ENCODE measurements around the gene ACSBG1. TPM values are rescaled to one million over a fixed set of nuclear protein-coding genes. Genes with fewer than 3 reads are reported as not detected.
"Not testable (repeated sequence)": the region's sequence is repeated elsewhere in the genome, so short reads cannot be mapped to it uniquely, and the experiment has no call there.

ACSBG1 gene
- total and polyA plus RNA-seq, 2 donors = 0.25 to 1.1 TPM

- H3K4me3 ChIP-seq (ENCODE audit: low read depth, low read length) = peak overlapping the region; percentile 64
Measured at GRCh38 chr15:78263907-78264303, 29.5 kb upstream of the ACSBG1 start.

GRCh38 chr15:78263351-78263781, 29.0 kb upstream of the ACSBG1 start:
- no peak overlapping the region for H3K27ac ChIP-seq (ENCODE audit: low read depth)
- WGBS = 92% methylated on average over 7 of the region's 7 CpGs
- H3K4me1 ChIP-seq (ENCODE audit: insufficient read depth) = peaks cover 6% of the 10 kb centered on the region
- H3K36me3 ChIP-seq (ENCODE audit: insufficient read depth) = no peaks in the 10 kb centered on the region
- no peak for DNase-seq (ENCODE audit: extremely low spot score)
- no peak overlapping the region for H3K4me3 ChIP-seq (ENCODE audit: low read depth, low read length)

More at GRCh38 chr15:78263907-78264303, 29.5 kb upstream of the ACSBG1 start:
- 81% methylated on average over 23 of the region's 23 CpGs for WGBS
- H3K36me3 ChIP-seq (ENCODE audit: insufficient read depth) = no peaks in the 10 kb centered on the region
- DNase-seq (ENCODE audit: extremely low spot score) = no peak
- peak overlapping the region; percentile 84 for H3K27ac ChIP-seq (ENCODE audit: low read depth)
- H3K4me1 ChIP-seq (ENCODE audit: insufficient read depth) = peaks cover 6% of the 10 kb centered on the region

GRCh38 chr15:78261062-78261461, 26.7 kb upstream of the ACSBG1 start:
- H3K4me1 ChIP-seq (ENCODE audit: insufficient read depth) = peaks cover 2% of the 10 kb centered on the region
- DNase-seq (ENCODE audit: extremely low spot score) = no peak
- 73% methylated on average over 3 of the region's 3 CpGs for WGBS

GRCh38 chr15:78260489-78260888, 26.1 kb upstream of the ACSBG1 start:
- peaks cover 2% of the 10 kb centered on the region for H3K4me1 ChIP-seq (ENCODE audit: insufficient read depth)
- 52% methylated on average over 2 of the region's 2 CpGs for WGBS
- H3K4me3 ChIP-seq (ENCODE audit: low read depth, low read length) = no peak overlapping the region
- no peak for DNase-seq (ENCODE audit: extremely low spot score)
- H3K36me3 ChIP-seq (ENCODE audit: insufficient read depth) = no peaks in the 10 kb centered on the region
- H3K27ac ChIP-seq (ENCODE audit: low read depth) = no peak overlapping the region

More at GRCh38 chr15:78261062-78261461, 26.7 kb upstream of the ACSBG1 start:
- Histone ChIP-seq H3K36me3 (ENCODE audit: insufficient read depth) (no peaks in the 10 kb centered on the region), H3K27ac (ENCODE audit: low read depth) (no peak overlapping the region), H3K4me3 (ENCODE audit: low read depth, low read length) (no peak overlapping the region)

GRCh38 chr15:78259232-78259631, 24.9 kb upstream of the ACSBG1 start:
- H3K27ac ChIP-seq (ENCODE audit: low read depth) = no peak overlapping the region
- no peaks in the 10 kb centered on the region for H3K36me3 ChIP-seq (ENCODE audit: insufficient read depth)
- no peak overlapping the region for H3K4me3 ChIP-seq (ENCODE audit: low read depth, low read length)
- WGBS = 80% methylated on average over 3 of the region's 3 CpGs
- DNase-seq (ENCODE audit: extremely low spot score) = no peak
- peaks cover 2% of the 10 kb centered on the region for H3K4me1 ChIP-seq (ENCODE audit: insufficient read depth)

GRCh38 chr15:78257681-78258080, 23.3 kb upstream of the ACSBG1 start:
- Histone ChIP-seq H3K4me1 (ENCODE audit: insufficient read depth) (no peaks in the 10 kb centered on the region), H3K27ac (ENCODE audit: low read depth) (no peak overlapping the region), H3K36me3 (ENCODE audit: insufficient read depth) (no peaks in the 10 kb centered on the region), H3K4me3 (ENCODE audit: low read depth, low read length) (no peak overlapping the region)
- WGBS = 77% methylated on average over 3 of the region's 3 CpGs
- DNase-seq (ENCODE audit: extremely low spot score) = no peak

GRCh38 chr15:78256044-78256437, 21.7 kb upstream of the ACSBG1 start:
- H3K27ac ChIP-seq (ENCODE audit: low read depth) = no peak overlapping the region
- no peak for DNase-seq (ENCODE audit: extremely low spot score)
- H3K4me3 ChIP-seq (ENCODE audit: low read depth, low read length) = no peak overlapping the region
- H3K36me3 ChIP-seq (ENCODE audit: insufficient read depth) = no peaks in the 10 kb centered on the region
- H3K4me1 ChIP-seq (ENCODE audit: insufficient read depth) = no peaks in the 10 kb centered on the region
- WGBS = 86% methylated on average over 3 of the region's 3 CpGs

GRCh38 chr15:78255421-78256043, 21.2 kb upstream of the ACSBG1 start:
- DNase-seq (ENCODE audit: extremely low spot score) = no peak
- H3K4me3 ChIP-seq (ENCODE audit: low read depth, low read length) = no peak overlapping the region
- no peaks in the 10 kb centered on the region for H3K36me3 ChIP-seq (ENCODE audit: insufficient read depth)
- H3K4me1 ChIP-seq (ENCODE audit: insufficient read depth) = no peaks in the 10 kb centered on the region
- H3K27ac ChIP-seq (ENCODE audit: low read depth) = no peak overlapping the region
- 88% methylated on average over 1 of the region's 1 CpG for WGBS

- Histone ChIP-seq H3K4me3 (ENCODE audit: low read depth, low read length) (no peak overlapping the region), H3K27ac (ENCODE audit: low read depth) (no peak overlapping the region), H3K36me3 (ENCODE audit: insufficient read depth) (no peaks in the 10 kb centered on the region), H3K4me1 (ENCODE audit: insufficient read depth) (no peaks in the 10 kb centered on the region)
- WGBS = 78% methylated on average over 9 of the region's 9 CpGs
- no peak for DNase-seq (ENCODE audit: extremely low spot score)
Measured at GRCh38 chr15:78251136-78251535, 16.8 kb upstream of the ACSBG1 start.

- Histone ChIP-seq H3K36me3 (ENCODE audit: insufficient read depth) (no peaks in the 10 kb centered on the region), H3K4me1 (ENCODE audit: insufficient read depth) (no peaks in the 10 kb centered on the region), H3K27ac (ENCODE audit: low read depth) (no peak overlapping the region), H3K4me3 (ENCODE audit: low read depth, low read length) (no peak overlapping the region)
- WGBS = 86% methylated on average over 5 of the region's 5 CpGs
- DNase-seq (ENCODE audit: extremely low spot score) = no peak
Measured at GRCh38 chr15:78249131-78249530, 14.8 kb upstream of the ACSBG1 start.

- H3K4me3 ChIP-seq (ENCODE audit: low read depth, low read length) = no peak overlapping the region
- DNase-seq (ENCODE audit: extremely low spot score) = no peak
- H3K27ac ChIP-seq (ENCODE audit: low read depth) = no peak overlapping the region
- 71% methylated on average over 1 of the region's 1 CpG for WGBS
- H3K4me1 ChIP-seq (ENCODE audit: insufficient read depth) = no peaks in the 10 kb centered on the region
- H3K36me3 ChIP-seq (ENCODE audit: insufficient read depth) = no peaks in the 10 kb centered on the region
Measured at GRCh38 chr15:78247911-78248310, 13.5 kb upstream of the ACSBG1 start.

- not testable (repeated sequence) for H3K36me3 ChIP-seq (ENCODE audit: insufficient read depth); H3K27ac ChIP-seq (ENCODE audit: low read depth); H3K4me1 ChIP-seq (ENCODE audit: insufficient read depth); DNase-seq (ENCODE audit: extremely low spot score); H3K4me3 ChIP-seq (ENCODE audit: low read depth, low read length)
- WGBS = 98% methylated on average over 38 of the region's 39 CpGs
Measured at GRCh38 chr15:78245976-78246620, 11.7 kb upstream of the ACSBG1 start.

GRCh38 chr15:78245392-78245791, 11.0 kb upstream of the ACSBG1 start:
- not testable (repeated sequence) for H3K36me3 ChIP-seq (ENCODE audit: insufficient read depth); DNase-seq (ENCODE audit: extremely low spot score); H3K27ac ChIP-seq (ENCODE audit: low read depth); H3K4me1 ChIP-seq (ENCODE audit: insufficient read depth); H3K4me3 ChIP-seq (ENCODE audit: low read depth, low read length)
- WGBS = 68% methylated on average over 13 of the region's 14 CpGs

- no peak overlapping the region for H3K27ac ChIP-seq (ENCODE audit: low read depth)
- no peak overlapping the region for H3K4me3 ChIP-seq (ENCODE audit: low read depth, low read length)
- no peaks in the 10 kb centered on the region for H3K4me1 ChIP-seq (ENCODE audit: insufficient read depth)
- no peak for DNase-seq (ENCODE audit: extremely low spot score)
- no peaks in the 10 kb centered on the region for H3K36me3 ChIP-seq (ENCODE audit: insufficient read depth)
- WGBS = 82% methylated on average over 7 of the region's 7 CpGs
Measured at GRCh38 chr15:78244893-78245292, 10.5 kb upstream of the ACSBG1 start.

Measured in urinary bladder (tissue), 4 donors.